ENCODE measurements around the gene MAVS. TPM values are rescaled to one million over a fixed set of nuclear protein-coding genes. Genes with fewer than 3 reads are reported as not detected.

MAVS gene
- total and polyA plus RNA-seq, 2 donors (not counting 1 experiment from before 2014, with no cell fraction given): 14.4 to 15.9 TPM

DNA sequence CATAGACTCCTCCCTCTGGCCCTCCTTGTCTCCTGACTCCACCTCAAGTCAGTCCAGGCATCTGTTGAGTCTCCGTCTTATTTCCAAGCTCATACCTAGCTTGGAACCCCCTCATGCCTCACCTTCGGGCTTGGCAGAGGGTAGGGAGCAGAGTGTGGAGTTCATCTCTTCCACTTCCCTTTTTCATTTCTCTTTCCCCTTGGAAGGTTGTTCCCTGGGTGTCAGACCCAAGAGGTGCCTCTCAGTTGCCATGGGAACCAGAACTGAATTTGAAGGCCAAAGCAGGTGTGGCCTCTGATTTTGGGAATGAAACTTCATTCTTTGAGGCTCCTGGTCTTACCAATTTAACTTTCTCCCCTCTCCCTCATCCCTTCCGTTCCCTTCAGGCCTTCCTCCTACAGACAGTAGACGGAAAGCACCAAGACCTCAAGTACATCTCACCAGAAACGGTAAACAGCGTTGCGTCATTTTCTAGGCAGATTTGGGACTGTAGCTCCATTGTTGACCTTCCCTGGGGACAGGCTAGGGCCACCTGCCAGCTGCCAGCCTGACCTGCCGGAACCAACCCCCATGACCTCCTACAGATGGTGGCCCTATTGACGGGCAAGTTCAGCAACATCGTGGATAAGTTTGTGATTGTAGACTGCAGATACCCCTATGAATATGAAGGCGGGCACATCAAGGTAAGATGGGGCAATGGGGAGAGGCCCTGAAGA, 44.0 kb upstream of the MAVS start:
- TF ChIP-seq EZH2 (IDR thresholded peaks at IDR 0.05; ENCODE audit: low read length, missing control alignments): no peak
- TF ChIP-seq, protein P1, sequence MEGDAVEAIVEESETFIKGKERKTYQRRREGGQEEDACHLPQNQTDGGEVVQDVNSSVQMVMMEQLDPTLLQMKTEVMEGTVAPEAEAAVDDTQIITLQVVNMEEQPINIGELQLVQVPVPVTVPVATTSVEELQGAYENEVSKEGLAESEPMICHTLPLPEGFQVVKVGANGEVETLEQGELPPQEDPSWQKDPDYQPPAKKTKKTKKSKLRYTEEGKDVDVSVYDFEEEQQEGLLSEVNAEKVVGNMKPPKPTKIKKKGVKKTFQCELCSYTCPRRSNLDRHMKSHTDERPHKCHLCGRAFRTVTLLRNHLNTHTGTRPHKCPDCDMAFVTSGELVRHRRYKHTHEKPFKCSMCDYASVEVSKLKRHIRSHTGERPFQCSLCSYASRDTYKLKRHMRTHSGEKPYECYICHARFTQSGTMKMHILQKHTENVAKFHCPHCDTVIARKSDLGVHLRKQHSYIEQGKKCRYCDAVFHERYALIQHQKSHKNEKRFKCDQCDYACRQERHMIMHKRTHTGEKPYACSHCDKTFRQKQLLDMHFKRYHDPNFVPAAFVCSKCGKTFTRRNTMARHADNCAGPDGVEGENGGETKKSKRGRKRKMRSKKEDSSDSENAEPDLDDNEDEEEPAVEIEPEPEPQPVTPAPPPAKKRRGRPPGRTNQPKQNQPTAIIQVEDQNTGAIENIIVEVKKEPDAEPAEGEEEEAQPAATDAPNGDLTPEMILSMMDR (conservative IDR thresholded peaks at IDR 0.05 in 1 of 2, IDR thresholded peaks at IDR 0.05 in 1 of 2; ENCODE audit: low read depth in 1 of 2, low read length in 2 of 2): no peak
- no peak overlapping the region for H2AFZ ChIP-seq (ENCODE audit: low read length)
- peaks cover 47% of the 10 kb centered on the region for H3K79me2 ChIP-seq (ENCODE audit: control insufficient read depth, insufficient read depth, low read length)
- peaks cover 49% of the 10 kb centered on the region for H3K4me1 ChIP-seq (ENCODE audit: control insufficient read depth, extremely low read depth, insufficient read depth, low read length)
- H4K20me1 ChIP-seq (ENCODE audit: control insufficient read depth, extremely low read depth, insufficient read depth, low read length): no peaks in the 10 kb centered on the region
- H3K27me3 ChIP-seq (ENCODE audit: control insufficient read depth, insufficient read depth, low read length): no peaks in the 10 kb centered on the region
- H3K9ac ChIP-seq (ENCODE audit: insufficient read depth, low read length): no peak overlapping the region
- H3K4me3 ChIP-seq (replicated peaks in 1 of 4; ENCODE audit: control extremely low read depth in 1 of 4, insufficient read depth in 1 of 4, low read depth in 3 of 4, low read length in 4 of 4): no peak overlapping the region
- no peaks in the 10 kb centered on the region for H3K9me3 ChIP-seq (ENCODE audit: control insufficient read depth, insufficient read depth, low read depth, low read length)
- H3K4me2 ChIP-seq (ENCODE audit: extremely low read depth, insufficient read depth, low read length): no peak overlapping the region
- DNase-seq (ENCODE audit: low read depth in 2 of 2): no peak
- H3K27ac ChIP-seq (ENCODE audit: insufficient read depth, low read length): no peak overlapping the region
- peaks cover 65% of the 10 kb centered on the region for H3K36me3 ChIP-seq (ENCODE audit: control insufficient read depth, insufficient read depth, low read length)

DNA sequence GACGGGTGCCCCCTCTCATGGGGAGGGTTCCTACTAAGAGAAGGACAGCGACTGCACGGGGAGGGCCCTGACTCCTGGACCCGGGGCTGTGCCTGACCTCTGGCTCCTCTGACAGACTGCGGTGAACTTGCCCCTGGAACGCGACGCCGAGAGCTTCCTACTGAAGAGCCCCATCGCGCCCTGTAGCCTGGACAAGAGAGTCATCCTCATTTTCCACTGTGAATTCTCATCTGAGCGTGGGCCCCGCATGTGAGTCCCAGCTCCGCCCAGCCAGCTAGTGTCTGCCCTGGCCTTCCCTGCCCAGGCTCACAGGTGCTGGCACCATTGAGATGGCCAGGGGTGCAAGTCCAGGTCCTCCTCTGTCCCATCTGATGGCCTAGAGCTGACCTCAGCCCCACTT, 43.3 kb upstream of the MAVS start:
- Histone ChIP-seq H4K20me1 (ENCODE audit: control insufficient read depth, extremely low read depth, insufficient read depth, low read length) (no peaks in the 10 kb centered on the region), H3K9me3 (ENCODE audit: control insufficient read depth, insufficient read depth, low read depth, low read length) (no peaks in the 10 kb centered on the region), H3K9ac (ENCODE audit: insufficient read depth, low read length) (no peak overlapping the region), H3K27ac (ENCODE audit: insufficient read depth, low read length) (peak overlapping the region; percentile 22), H3K27me3 (ENCODE audit: control insufficient read depth, insufficient read depth, low read length) (no peaks in the 10 kb centered on the region), H3K4me3 (replicated peaks in 1 of 4; ENCODE audit: control extremely low read depth in 1 of 4, insufficient read depth in 1 of 4, low read depth in 3 of 4, low read length in 4 of 4) (no peak overlapping the region), H3K4me1 (ENCODE audit: control insufficient read depth, extremely low read depth, insufficient read depth, low read length) (peaks cover 53% of the 10 kb centered on the region), H3K36me3 (ENCODE audit: control insufficient read depth, insufficient read depth, low read length) (peaks cover 65% of the 10 kb centered on the region), H3K79me2 (ENCODE audit: control insufficient read depth, insufficient read depth, low read length) (peaks cover 41% of the 10 kb centered on the region), H3K4me2 (ENCODE audit: extremely low read depth, insufficient read depth, low read length) (no peak overlapping the region), H2AFZ (ENCODE audit: low read length) (no peak overlapping the region)
- DNase-seq (ENCODE audit: low read depth in 2 of 2): no peak
- TF ChIP-seq, protein P1 (conservative IDR thresholded peaks at IDR 0.05 in 1 of 2, IDR thresholded peaks at IDR 0.05 in 1 of 2; ENCODE audit: low read depth in 1 of 2, low read length in 2 of 2): no peak
- TF ChIP-seq EZH2 (IDR thresholded peaks at IDR 0.05; ENCODE audit: low read length, missing control alignments): no peak

DNA sequence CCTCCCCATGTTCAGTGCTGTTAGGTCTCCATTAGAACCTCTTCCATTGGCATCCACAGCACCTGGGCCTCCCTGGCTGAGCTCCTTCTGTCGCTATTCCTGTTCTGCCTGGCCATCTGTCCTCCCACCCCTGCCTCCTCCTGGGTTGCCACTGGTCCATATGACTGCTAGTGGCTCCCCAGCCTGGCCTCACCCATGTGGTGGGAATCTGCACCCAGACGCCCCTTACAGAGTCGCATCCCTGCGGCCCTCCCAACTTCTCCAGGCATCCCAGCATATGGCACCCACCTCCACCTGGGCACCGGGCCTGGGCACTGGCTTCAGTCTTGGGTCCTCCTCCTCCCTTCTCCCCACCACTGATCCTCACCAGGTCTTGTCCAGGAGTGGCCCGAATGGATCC, 42.8 kb upstream of the MAVS start:
- H4K20me1 ChIP-seq (ENCODE audit: control insufficient read depth, extremely low read depth, insufficient read depth, low read length): no peaks in the 10 kb centered on the region
- H3K4me1 ChIP-seq (ENCODE audit: control insufficient read depth, extremely low read depth, insufficient read depth, low read length): peaks cover 49% of the 10 kb centered on the region
- H3K9ac ChIP-seq (ENCODE audit: insufficient read depth, low read length): no peak overlapping the region
- no peaks in the 10 kb centered on the region for H3K9me3 ChIP-seq (ENCODE audit: control insufficient read depth, insufficient read depth, low read depth, low read length)
- H3K36me3 ChIP-seq (ENCODE audit: control insufficient read depth, insufficient read depth, low read length): peaks cover 61% of the 10 kb centered on the region
- no peak for DNase-seq (ENCODE audit: low read depth in 2 of 2)
- H2AFZ ChIP-seq (ENCODE audit: low read length): no peak overlapping the region
- no peak overlapping the region for H3K4me2 ChIP-seq (ENCODE audit: extremely low read depth, insufficient read depth, low read length)
- no peaks in the 10 kb centered on the region for H3K27me3 ChIP-seq (ENCODE audit: control insufficient read depth, insufficient read depth, low read length)
- H3K4me3 ChIP-seq (replicated peaks in 1 of 4; ENCODE audit: control extremely low read depth in 1 of 4, insufficient read depth in 1 of 4, low read depth in 3 of 4, low read length in 4 of 4): no peak overlapping the region
- peaks cover 36% of the 10 kb centered on the region for H3K79me2 ChIP-seq (ENCODE audit: control insufficient read depth, insufficient read depth, low read length)
- TF ChIP-seq EZH2 (IDR thresholded peaks at IDR 0.05; ENCODE audit: low read length, missing control alignments): no peak
- TF ChIP-seq, protein P1 (conservative IDR thresholded peaks at IDR 0.05 in 1 of 2, IDR thresholded peaks at IDR 0.05 in 1 of 2; ENCODE audit: low read depth in 1 of 2, low read length in 2 of 2): no peak
- H3K27ac ChIP-seq (ENCODE audit: insufficient read depth, low read length): no peak overlapping the region

All from fibroblast of lung (primary cell).